Karpas-422 (cell line): ENCODE data around the gene NPDC1. TPM values are rescaled to one million over a fixed set of nuclear protein-coding genes. Genes with fewer than 3 reads are reported as not detected.

Source experiments
- DNase-seq: peaks from one replicate; pipeline ENCODE4 v3.0.0-alpha.2; 2015
- H2AFZ ChIP-seq: fragments of 200-600 bp; sonication (generic); 2 replicates; pipeline ENCODE4 v1.6.1; 2014; ENCODE audit warnings: antibody characterized with exemption, low read length, mixed read lengths
- H3K27ac ChIP-seq: fragments of 200-600 bp; sonication (generic); 2 replicates; pipeline ENCODE4 v1.5.1; 2014; ENCODE audit warnings: mild to moderate bottlenecking, low read length, moderate library complexity
- H3K27me3 ChIP-seq: fragments of 200-600 bp; sonication (generic); 2 replicates; pipeline ENCODE4 v1.6.1; 2014; ENCODE audit warnings: low read length, mixed read lengths
- H3K36me3 ChIP-seq: fragments of 200-600 bp; sonication (generic); 2 replicates; pipeline ENCODE4 v1.6.1; 2014; ENCODE audit warnings: low read length, mixed read lengths; ENCODE audit not compliant: insufficient read depth
- H3K4me1 ChIP-seq: fragments of 200-600 bp; sonication (generic); 2 replicates; pipeline ENCODE4 v1.6.1; 2014; ENCODE audit warnings: mild to moderate bottlenecking, low read length, mixed read lengths
- H3K4me2 ChIP-seq: fragments of 200-600 bp; sonication (generic); 2 replicates; pipeline ENCODE4 v1.6.1; 2014; ENCODE audit warnings: low read length, low read depth, mild to moderate bottlenecking; ENCODE audit not compliant: poor library complexity, severe bottlenecking
- H3K4me3 ChIP-seq: fragments of 200-600 bp; sonication (generic); 2 replicates; pipeline ENCODE4 v1.5.1; 2014; ENCODE audit warnings: mild to moderate bottlenecking, antibody characterized with exemption, low read length, mixed read lengths
- H3K79me2 ChIP-seq: fragments of 200-600 bp; sonication (generic); 2 replicates; pipeline ENCODE4 v1.6.1; 2014; ENCODE audit warnings: mild to moderate bottlenecking, low read length, mixed read lengths
- H3K9ac ChIP-seq: fragments of 200-600 bp; sonication (generic); 2 replicates; pipeline ENCODE4 v1.6.0; 2014; ENCODE audit warnings: low read length
- H3K9me2 ChIP-seq: fragments of 200-600 bp; sonication (generic), shearing (Covaris generic); replicated peaks from 2 replicates; pipeline ENCODE4 v1.6.0; 2014; ENCODE audit warnings: mild to moderate bottlenecking, low read length, moderate library complexity; ENCODE audit not compliant: insufficient read depth
- H3K9me3 ChIP-seq: fragments of 300-700, 200-600 bp; sonication (generic); 2 replicates; pipeline ENCODE4 v1.6.1; 2014; ENCODE audit warnings: low read length, mixed read lengths
- H4K20me1 ChIP-seq: fragments of 200-600 bp; sonication (generic); 2 replicates; pipeline ENCODE4 v1.6.1; 2014; ENCODE audit warnings: mild to moderate bottlenecking, antibody characterized with exemption, low read length, low read depth; ENCODE audit not compliant: insufficient read depth
- total RNA-seq: library from RNA; depleted of rRNA; stranded (reverse); fragments of >200 nt; shearing (Covaris generic); gene quantifications from 2 replicates; pipeline ENCODE4 v1.2.3, GENCODE V29; 2014; ENCODE audit warnings: low replicate concordance

Gene NPDC1
- total RNA-seq, 1 experiment from 2014 or later, result not detected

DNA sequence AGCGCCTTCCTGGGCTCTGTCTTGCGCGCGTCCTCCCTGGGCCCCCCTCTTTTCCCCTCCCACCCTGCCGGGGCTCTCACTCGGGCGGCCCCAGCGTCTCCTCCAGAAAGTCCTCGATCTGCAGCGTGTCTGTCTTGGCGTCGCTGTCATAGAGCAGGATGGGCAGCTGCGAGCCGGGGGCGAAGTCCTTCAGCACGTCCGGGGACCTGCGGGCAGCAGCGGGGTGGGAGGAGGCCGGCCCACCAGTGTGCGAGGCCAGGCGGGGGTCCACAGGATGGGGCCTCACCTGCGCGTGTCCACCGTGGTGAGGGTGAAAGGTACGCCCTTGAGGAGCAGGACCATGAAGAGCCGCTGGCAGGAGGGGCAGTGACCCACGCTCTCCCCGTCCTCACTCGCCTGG lies 50.6 kb downstream of the NPDC1 start:
- no peak for DNase-seq
- H4K20me1 ChIP-seq, result peaks cover 6% of the 10 kb centered on the region; the same call in 1 of the 2 replicates
- H3K36me3 ChIP-seq, result no peaks in the 10 kb centered on the region
- no peak overlapping the region for H3K4me2 ChIP-seq
- H3K79me2 ChIP-seq, result 0 out of 2 replicates have a peak, but pooled peaks cover 5% of the 10 kb centered on the region
- no peak overlapping the region for H3K4me3 ChIP-seq
- no peak overlapping the region for H2AFZ ChIP-seq
- H3K27ac ChIP-seq, result no peak overlapping the region
- no peak overlapping the region for H3K9ac ChIP-seq
- no peaks in the 10 kb centered on the region for H3K9me2 ChIP-seq
- H3K4me1 ChIP-seq, result peaks cover 26% of the 10 kb centered on the region
- no peaks in the 10 kb centered on the region for H3K9me3 ChIP-seq
- no peaks in the 10 kb centered on the region for H3K27me3 ChIP-seq

DNA sequence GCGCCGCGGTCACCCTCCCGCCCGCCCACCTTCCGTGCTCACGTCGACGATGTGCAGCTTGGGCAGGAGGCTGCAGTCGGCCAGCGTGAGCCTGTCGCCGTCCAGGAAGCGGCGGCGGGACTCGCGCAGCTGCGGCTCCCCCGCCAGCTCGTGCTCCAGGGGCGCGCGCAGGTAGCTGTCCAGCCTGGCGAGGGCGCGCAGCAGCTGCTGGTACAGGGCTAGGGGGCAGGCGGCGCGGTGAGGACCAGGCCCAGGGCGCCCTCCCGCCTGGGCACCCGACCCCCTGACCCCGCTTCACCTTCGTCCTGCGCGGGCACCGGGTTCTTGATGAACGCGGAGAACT lies 51.1 kb downstream of the NPDC1 start:
- no peak for DNase-seq
- Histone ChIP-seq H3K4me1 (peaks cover 21% of the 10 kb centered on the region), H3K4me3 (no peak overlapping the region), H3K9ac (no peak overlapping the region), H3K9me3 (no peaks in the 10 kb centered on the region), H3K9me2 (no peaks in the 10 kb centered on the region), H4K20me1 (peaks cover 6% of the 10 kb centered on the region; the same call in 1 of the 2 replicates), H3K4me2 (no peak overlapping the region), H3K36me3 (no peaks in the 10 kb centered on the region), H3K27ac (no peak overlapping the region), H3K79me2 (0 out of 2 replicates have a peak, but pooled peaks cover 5% of the 10 kb centered on the region), H3K27me3 (no peaks in the 10 kb centered on the region), H2AFZ (no peak overlapping the region)

DNA sequence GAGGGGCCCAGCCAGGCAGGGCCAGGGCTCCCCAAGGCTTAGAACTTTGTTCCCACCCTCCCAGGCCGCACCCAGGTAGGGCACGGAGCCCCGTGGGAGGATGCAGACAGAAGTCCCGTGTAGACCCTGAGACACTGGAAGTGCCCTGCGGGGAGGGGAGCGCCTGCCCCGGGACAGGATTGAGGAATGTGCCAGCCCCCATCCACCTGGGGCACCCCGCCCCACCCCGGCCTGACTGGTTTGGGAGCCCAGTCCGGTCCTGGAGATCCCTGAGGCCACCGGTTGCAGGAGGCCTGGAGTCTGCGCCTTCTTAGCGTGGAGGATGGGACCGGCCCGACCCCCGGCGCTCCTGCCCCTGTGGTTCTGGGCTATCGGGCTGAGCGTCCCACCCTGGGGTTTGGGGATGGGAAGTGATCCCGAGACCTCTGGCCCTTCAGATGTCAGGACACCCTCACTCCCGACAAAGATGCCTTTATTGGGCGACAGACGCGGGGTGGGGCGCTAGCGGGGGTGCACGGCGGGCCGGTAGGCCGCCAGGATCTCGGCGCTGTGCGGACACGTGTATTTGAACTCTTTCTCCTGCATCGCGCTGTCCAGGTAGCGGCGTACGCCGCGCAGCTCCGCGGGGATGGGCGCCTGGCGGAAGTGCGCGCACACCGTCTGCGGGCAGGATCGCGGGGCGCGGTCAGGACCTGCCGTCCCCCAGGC lies 51.6 kb downstream of the NPDC1 start:
- no peaks in the 10 kb centered on the region for H3K9me3 ChIP-seq
- no peak overlapping the region for H3K4me3 ChIP-seq
- H3K9ac ChIP-seq, result no peak overlapping the region
- DNase-seq, result no peak
- no peaks in the 10 kb centered on the region for H3K9me2 ChIP-seq
- H3K36me3 ChIP-seq, result no peaks in the 10 kb centered on the region
- no peak overlapping the region for H2AFZ ChIP-seq
- H3K27ac ChIP-seq, result no peak overlapping the region
- H3K4me1 ChIP-seq, result peaks cover 21% of the 10 kb centered on the region
- H4K20me1 ChIP-seq, result peaks cover 6% of the 10 kb centered on the region; the same call in 1 of the 2 replicates
- H3K27me3 ChIP-seq, result no peaks in the 10 kb centered on the region
- H3K4me2 ChIP-seq, result no peak overlapping the region
- H3K79me2 ChIP-seq, result 0 out of 2 replicates have a peak, but pooled peaks cover 5% of the 10 kb centered on the region

DNA sequence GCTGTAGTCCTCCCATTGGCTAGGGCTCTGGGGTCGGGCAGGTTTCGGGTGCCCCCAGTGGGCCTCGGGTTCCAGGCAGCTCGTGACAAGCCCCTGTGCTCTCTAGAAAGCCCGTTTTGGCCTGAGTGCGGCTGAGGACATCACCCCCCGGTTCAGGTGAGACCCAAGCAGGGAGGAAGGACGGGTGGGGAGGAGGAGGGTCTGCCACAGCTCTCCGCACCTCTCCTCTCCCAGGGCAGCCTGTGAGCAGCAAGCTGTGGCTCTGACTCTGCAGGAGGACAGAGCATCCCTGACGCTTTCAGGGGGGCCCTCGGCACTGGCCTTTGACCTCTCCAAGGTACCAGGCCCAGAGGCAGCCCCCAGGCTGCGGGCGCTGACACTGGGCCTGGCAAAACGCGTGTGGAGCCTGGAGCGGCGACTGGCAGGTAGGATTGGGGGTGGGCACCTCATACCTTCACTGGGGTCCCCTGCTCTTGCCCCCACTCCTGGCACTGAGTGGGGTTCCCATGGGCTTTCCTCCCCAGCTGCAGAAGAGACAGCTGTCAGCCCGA lies 53.1 kb downstream of the NPDC1 start:
- peak overlapping the region; percentile 63; the same call in 1 of the 2 replicates for H2AFZ ChIP-seq

DNA sequence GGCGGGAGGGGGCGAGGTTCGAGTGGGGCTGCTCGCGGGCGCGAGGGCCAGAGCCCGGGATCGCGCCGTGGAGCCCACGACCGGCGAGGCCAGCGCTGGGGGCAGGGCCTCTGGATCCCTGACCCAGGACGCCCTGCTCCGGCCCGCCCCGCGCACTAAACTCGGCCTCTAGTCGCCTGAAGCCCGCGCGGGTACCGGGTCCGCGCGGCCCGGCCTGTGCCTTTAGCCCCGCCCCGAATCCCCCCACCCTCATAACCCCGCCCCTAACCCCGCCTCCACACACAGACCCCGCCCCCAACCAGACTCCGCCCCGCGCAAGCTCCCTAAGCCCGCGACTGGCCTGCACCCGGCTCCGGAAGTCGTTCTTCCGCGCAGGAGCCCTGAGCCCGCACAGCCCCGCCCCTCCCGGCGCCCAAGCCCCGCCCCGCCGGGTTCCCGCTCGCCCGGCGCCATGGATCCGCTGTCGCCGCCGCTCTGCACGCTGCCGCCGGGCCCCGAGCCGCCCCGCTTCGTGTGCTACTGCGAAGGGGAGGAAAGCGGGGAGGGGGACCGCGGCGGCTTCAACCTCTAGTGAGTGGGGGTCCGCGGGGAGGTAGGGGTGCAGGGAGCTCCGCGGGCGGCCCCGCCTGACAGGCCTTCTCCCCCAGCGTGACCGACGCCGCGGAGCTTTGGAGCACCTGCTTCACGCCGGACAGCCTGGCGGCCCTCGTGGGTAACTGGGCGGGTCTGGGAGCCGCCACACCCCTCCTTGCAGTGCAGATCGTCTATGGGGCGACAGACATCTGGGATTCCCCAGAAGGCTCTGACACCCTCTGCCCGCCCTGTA lies 53.8 kb downstream of the NPDC1 start, which contains the start of gene PAXX:
Gene PAXX, plus strand, starts transcription at position 430 of the 826 bp plus-strand sequence. Its CDS starts 22 bp downstream, at position 452.
- Histone ChIP-seq H3K4me3 (peak within 1 kb of the TSS; percentile 90), H2AFZ (peak within 1 kb of the TSS; percentile 63; the same call in 1 of the 2 replicates), H3K9me3 (no peaks in the 10 kb centered on the region), H3K9ac (peak within 1 kb of the TSS; percentile 84), H3K27me3 (no peaks in the 10 kb centered on the region), H3K4me1 (peaks cover 21% of the 10 kb centered on the region), H3K9me2 (no peaks in the 10 kb centered on the region), H3K79me2 (0 out of 2 replicates have a peak, but pooled peaks cover 5% of the 10 kb centered on the region), H3K36me3 (no peaks in the 10 kb centered on the region), H3K4me2 (peak within 1 kb of the TSS; percentile 97), H3K27ac (0 out of 2 replicates have a peak within 1 kb of the TSS, but pooled peaks have one; percentile 25), H4K20me1 (peaks cover 6% of the 10 kb centered on the region; the same call in 1 of the 2 replicates)
- peak; percentile 97 for DNase-seq

More for the DNA sequence above, 53.1 kb downstream of the NPDC1 start:
- H3K9me2 ChIP-seq, result no peaks in the 10 kb centered on the region
- peak overlapping the region; percentile 90 for H3K4me3 ChIP-seq
- no peaks in the 10 kb centered on the region for H3K36me3 ChIP-seq
- H3K27me3 ChIP-seq, result no peaks in the 10 kb centered on the region
- H3K27ac ChIP-seq, result 0 out of 2 replicates have a peak overlapping the region, but pooled peaks have one; percentile 25
- peaks cover 21% of the 10 kb centered on the region for H3K4me1 ChIP-seq
- peak overlapping the region; percentile 84 for H3K9ac ChIP-seq
- peak overlapping the region; percentile 97 for H3K4me2 ChIP-seq
- no peak for DNase-seq
- no peaks in the 10 kb centered on the region for H3K9me3 ChIP-seq
- 0 out of 2 replicates have a peak, but pooled peaks cover 5% of the 10 kb centered on the region for H3K79me2 ChIP-seq
- H4K20me1 ChIP-seq, result peaks cover 6% of the 10 kb centered on the region; the same call in 1 of the 2 replicates

DNA sequence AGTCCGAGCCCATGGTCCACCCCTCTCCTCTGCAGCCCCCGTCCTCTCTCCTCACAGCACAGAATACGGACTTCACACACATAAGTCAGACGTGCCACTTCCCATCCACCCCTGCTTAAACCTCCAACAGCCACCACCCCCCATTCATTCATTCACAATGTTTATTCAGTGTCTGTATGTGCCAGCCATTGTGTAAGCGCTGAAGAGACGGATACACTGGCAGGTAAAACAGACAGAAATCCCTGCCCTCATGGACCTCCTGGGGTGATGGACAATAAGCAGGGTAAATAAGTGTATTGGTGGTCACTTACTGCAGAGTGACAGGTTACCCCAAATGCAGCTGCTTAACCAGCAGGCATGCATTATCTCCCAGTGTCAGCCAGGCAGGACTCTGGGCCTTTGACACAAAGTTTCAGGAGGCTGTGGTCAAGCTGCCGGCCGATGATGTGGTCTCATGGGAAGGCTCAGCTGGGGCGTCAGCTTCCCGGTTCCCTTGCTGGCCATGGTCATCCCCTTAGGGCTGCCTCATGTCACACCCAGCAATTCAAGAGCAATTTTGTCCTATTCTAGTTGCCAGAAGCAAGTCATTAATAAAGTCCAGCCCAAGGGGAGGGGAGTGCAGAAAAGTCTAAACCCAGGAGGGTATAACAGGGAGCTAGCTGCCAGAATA lies 55.6 kb downstream of the NPDC1 start:
- DNase-seq, result no peak
- 0 out of 2 replicates have a peak, but pooled peaks cover 5% of the 10 kb centered on the region for H3K79me2 ChIP-seq
- H3K4me3 ChIP-seq, result no peak overlapping the region
- no peaks in the 10 kb centered on the region for H3K9me3 ChIP-seq
- H3K9me2 ChIP-seq, result no peaks in the 10 kb centered on the region
- H3K9ac ChIP-seq, result no peak overlapping the region
- H3K27me3 ChIP-seq, result no peaks in the 10 kb centered on the region
- H2AFZ ChIP-seq, result no peak overlapping the region
- H3K27ac ChIP-seq, result no peak overlapping the region
- H4K20me1 ChIP-seq, result peaks cover 6% of the 10 kb centered on the region; the same call in 1 of the 2 replicates
- no peaks in the 10 kb centered on the region for H3K36me3 ChIP-seq
- peaks cover 16% of the 10 kb centered on the region for H3K4me1 ChIP-seq
- H3K4me2 ChIP-seq, result no peak overlapping the region
